AG20443 (cell line): ENCODE data around the gene NALCN.

Experiments
- DNase-seq: peaks from one replicate; pipeline ENCODE4 v3.0.0; 2012; ENCODE audit warnings: low spot score, mixed read lengths

NALCN gene

GRCh38 chr13:101415358-101416174 lies 742 bp downstream of the NALCN start:
- DNase-seq, result no peak

- no peak for DNase-seq
Observed at GRCh38 chr13:101412076-101412475, 4.2 kb downstream of the NALCN start.

DNA sequence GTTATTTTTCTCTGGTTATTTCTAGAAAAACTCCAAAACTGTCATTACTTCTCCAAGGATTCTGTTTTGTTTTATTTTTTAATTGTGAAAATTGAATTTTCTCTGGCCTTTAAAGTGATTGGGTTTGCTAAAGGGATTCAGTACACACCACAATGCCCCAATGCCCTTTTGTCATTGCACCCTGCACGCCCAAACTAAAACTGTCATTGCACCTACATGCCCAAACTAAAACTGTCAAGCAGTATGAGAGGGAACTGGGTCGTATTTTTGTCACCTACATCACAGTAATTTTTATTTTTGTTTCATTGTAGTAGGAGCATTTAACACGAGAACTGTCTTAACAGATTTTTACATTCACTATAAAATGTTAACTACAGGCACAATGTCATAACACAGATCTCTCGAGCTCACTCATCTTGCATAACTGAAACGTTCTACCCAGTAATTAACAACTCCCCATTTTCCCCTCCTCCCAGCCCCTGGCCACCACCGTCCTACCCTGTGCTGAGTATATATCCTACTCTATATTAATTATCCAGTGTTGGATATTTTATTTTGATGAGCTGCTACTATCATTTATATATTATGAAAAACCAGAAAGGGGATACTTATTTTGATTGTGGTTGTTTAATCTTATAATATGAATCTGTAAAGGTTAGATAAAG lies 7.2 kb downstream of the NALCN start:
- no peak for DNase-seq

DNA sequence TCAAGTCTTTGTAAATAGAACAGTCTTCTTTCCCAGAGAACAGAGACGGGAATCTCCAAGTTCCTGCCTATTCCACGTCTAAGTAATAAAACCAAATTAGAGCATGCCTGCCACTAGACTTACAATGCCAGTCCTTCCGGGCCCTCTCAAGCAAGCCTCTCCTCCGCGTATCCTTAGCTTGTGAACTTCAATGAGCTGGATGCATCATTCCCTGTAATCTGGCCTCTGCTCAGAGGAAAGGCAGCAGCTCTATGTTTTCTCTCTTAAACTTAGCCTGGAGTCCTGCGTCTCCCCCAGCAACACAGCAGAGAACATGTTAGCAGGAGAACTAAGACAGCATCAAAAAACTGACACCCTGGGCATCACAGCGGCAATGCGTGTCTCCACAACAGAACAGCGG lies 8.2 kb downstream of the NALCN start:
- DNase-seq, result no peak

GRCh38 chr13:101406791-101407190 lies 9.5 kb downstream of the NALCN start:
- no peak for DNase-seq

DNA sequence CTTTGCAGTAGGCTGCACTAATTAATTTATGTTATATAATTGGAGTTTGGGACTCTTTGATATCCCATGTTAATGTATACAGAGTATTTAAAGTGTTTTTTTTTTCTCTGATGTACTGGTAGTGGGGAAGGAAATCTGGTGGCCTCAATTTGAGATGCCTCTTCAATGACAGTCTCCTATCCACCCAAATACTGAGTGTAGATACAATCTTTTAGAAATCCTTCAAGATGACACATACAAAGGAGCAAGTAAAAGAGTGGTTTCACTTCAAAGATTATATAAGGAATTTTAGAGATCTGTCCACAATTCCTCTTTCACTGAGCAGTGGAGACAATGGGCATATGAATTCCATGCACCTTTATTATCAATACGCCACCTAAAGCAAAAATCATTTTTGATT lies 15.1 kb downstream of the NALCN start:
- DNase-seq, result no peak

GRCh38 chr13:101399365-101399764 lies 16.9 kb downstream of the NALCN start:
- DNase-seq, result no peak

- DNase-seq, result peak; percentile 69
Observed at GRCh38 chr13:101398920-101399319, 17.4 kb downstream of the NALCN start.

GRCh38 chr13:101398191-101398590 lies 18.1 kb downstream of the NALCN start:
- DNase-seq, result peak; percentile 23

DNA sequence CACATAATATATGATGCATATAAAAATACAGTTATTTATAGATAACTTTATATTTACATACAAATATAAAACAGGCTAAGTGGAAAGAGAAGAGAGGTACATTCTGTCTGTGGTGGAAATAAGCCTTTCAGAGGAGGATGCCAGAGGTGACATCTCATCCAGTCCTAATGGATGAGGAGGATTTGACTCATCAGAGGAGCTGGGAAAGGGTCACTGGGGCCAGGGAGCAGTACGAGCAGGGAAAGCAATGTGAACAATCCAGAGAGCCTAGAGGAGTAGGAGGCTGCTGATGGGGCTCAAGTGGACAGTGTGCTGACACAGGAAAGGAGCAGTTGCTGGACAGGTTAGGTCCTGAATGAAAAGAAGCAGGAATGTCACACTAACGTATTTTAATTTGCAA lies 18.6 kb downstream of the NALCN start:
- DNase-seq, result peak; percentile 76

GRCh38 chr13:101394605-101395004 lies 21.7 kb downstream of the NALCN start:
- DNase-seq, result no peak

- DNase-seq, result no peak
Observed at GRCh38 chr13:101393140-101393539, 23.2 kb downstream of the NALCN start.

DNA sequence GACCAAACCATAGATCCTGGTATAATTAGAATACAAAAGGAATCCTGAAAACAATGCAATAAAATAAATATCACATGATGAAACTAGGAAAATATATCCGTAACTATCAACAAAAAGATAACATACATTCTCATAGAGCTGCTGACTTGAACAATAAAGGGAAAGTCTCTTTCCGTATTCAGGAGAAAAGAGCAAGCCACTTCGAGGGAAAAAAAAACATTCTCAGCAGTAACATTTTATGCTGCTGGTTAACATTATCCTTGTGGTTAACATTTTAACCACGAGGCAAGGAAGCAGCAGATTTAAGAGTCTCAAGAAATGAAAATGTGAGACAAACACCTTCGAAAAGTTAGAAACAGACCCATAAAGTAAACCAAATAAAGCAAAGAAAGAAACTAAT lies 25.8 kb downstream of the NALCN start:
- no peak for DNase-seq

DNA sequence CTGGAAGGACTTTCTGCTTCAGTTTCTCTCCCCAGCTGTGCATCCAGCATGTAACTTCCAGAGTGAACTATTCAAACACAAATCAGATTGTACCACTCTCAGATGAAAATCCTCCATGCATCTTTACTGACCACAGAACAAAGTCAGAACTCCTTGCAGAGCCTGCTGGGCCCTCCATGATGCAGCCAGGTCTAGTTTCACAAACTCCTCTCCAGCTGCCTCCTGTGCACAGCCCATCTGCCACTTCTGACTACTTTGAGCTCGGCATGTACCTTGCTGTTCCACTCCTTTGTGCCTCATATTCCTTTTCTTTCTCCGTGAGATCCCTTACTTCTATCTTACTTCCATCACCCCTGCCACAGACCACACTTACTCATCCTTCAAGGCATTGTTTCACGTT lies 31.4 kb downstream of the NALCN start:
- DNase-seq, result no peak

GRCh38 chr13:101383595-101383994 lies 32.7 kb downstream of the NALCN start:
- DNase-seq, result no peak

GRCh38 chr13:101382701-101383100 lies 33.6 kb downstream of the NALCN start:
- no peak for DNase-seq

GRCh38 chr13:101382086-101382485 lies 34.2 kb downstream of the NALCN start:
- no peak for DNase-seq

DNA sequence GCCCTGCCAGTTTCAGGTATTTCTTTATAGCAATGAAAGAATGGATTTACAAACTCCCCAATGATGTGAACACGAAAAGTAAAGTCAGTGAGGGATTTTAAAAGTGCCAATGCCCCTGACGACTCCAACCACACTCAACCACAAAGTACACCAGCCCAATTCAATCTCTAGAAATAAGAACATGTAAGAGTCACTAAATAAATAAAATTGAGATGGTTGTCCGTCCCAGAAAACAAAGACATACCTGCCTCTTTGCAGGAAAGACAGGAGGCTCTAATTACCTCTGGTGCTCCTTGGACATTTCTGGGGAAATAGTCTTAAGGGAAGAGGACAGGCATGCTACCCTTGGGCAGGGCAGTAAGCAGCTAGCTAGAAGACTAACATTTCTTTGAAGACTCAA lies 55.8 kb downstream of the NALCN start:
- DNase-seq, result no peak

- no peak for DNase-seq
Observed at GRCh38 chr13:101354895-101355294, 61.4 kb downstream of the NALCN start.

DNA sequence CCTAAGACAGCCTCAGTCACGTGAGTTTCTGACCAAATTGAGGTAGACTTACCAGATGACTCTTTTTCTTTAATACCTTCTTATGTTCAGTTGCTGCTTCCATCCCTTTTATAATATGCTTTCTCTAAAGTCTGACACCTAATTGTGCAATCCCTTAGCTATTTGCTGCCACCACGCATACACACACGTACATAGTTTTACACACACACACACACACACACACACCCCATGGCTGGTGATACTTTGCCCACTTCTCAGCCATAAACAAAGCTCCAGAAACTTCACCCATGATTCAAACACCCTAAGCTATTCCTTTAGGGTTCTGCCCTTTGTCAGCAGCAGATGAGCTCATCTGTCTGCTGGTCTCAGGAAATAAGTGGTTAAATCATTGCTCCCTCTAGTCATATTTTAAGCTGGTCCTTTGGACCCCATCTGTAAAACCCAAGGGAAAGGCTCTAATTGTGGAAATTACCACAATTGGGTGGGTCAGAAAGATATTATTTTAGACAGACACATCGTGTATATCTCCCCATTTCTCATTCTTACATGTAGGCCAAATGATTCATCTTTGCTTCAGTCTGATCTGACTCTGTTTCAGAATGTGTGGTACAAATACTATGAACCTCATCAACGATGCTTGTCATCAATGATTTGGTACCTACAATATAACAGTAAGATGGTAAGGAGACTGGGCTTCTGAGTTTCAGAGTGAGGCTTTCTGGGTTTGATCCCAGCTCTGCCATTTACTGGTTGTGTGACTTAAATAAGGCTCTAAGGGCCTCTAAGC lies 69.2 kb downstream of the NALCN start:
- DNase-seq, result peak; percentile 10

GRCh38 chr13:101346161-101346560 lies 70.1 kb downstream of the NALCN start:
- DNase-seq, result no peak

GRCh38 chr13:101343128-101343787 lies 73.0 kb downstream of the NALCN start:
- no peak for DNase-seq
